ENCODE measurements around the gene GALNT6. TPM values are rescaled to one million over a fixed set of nuclear protein-coding genes. Genes with fewer than 3 reads are reported as not detected.

The GALNT6 gene
- total and polyA plus RNA-seq, 9 of the 15 experiments (the other 6 are each of a cell fraction or from before 2014, with no cell fraction given) = 1.5 to 8.6 (median 5.1) TPM

GRCh38 chr12:51348116-51348515 is 43.1 kb downstream of the GALNT6 start:
- ATAC-seq (peak; percentile 16; the same call in 1 of the 3 replicates), FAIRE-seq (no peak), DNase-seq (ENCODE audit: extremely low read depth in 1 of 4, low spot score in 3 of 4) (no peak)
- Histone ChIP-seq H3K4me2 (ENCODE audit: insufficient read depth, low read length) (no peak overlapping the region), H4K20me1 (replicated peaks; ENCODE audit: control insufficient read depth, insufficient read depth, low read length) (no peaks in the 10 kb centered on the region), H2AFZ (ENCODE audit: low read depth, low read length) (no peak overlapping the region), H3K27me3 (ENCODE audit: control insufficient read depth in 2 of 2, insufficient read depth in 2 of 2, low read length in 2 of 2) (no peaks in the 10 kb centered on the region), H3K27ac (ENCODE audit: extremely low read depth, low read depth, low read length) (no peak overlapping the region), H3K9ac (ENCODE audit: insufficient read depth in 1 of 2, low read depth in 2 of 2, low read length in 2 of 2) (peak overlapping the region in 1 of 2 experiments; percentile 31; a peak in 1 of 4 replicates), H3K79me2 (ENCODE audit: control insufficient read depth, insufficient read depth, low read length) (no peaks in the 10 kb centered on the region), H3K9me3 (replicated peaks; ENCODE audit: control insufficient read depth, insufficient read depth, low read depth, low read length) (no peaks in the 10 kb centered on the region), H3K4me3 (no peak overlapping the region), H3K4me1 (replicated peaks in 1 of 2; ENCODE audit: control insufficient read depth in 2 of 2, insufficient read depth in 2 of 2, low read length in 2 of 2) (peaks cover 8 to 14% of the 10 kb centered on the region in 2 experiments; a peak in 4 of 5 replicates), H3K36me3 (ENCODE audit: control insufficient read depth, insufficient read depth, low read length) (no peaks in the 10 kb centered on the region), H3K9me1 (ENCODE audit: control insufficient read depth, insufficient read depth, low read length) (no peaks in the 10 kb centered on the region)
- ChIA-PET POLR2A (interaction anchor here (0.6 to 1.2 kb wide), 2 partner anchors 45 to 363 kb away, joined by 3 to 6 read pairs; no protein-coding TSS in a partner anchor), CTCF (ENCODE audit: low intra/inter-chr PET ratio) (no interaction called here)
- in situ Hi-C loops (cut with MboI) = no loop called here
- no TSS peak for BruUV-seq (replicated peaks)
- TF ChIP-seq NFE2 (IDR thresholded peaks at IDR 0.05; ENCODE audit: low read depth) (0 out of 2 replicates have a peak, but pooled peaks have one; percentile 11), C11orf30 (IDR thresholded peaks at IDR 0.05; ENCODE audit: low read depth) (no peak)
- WGBS (ENCODE audit: insufficient coverage, low coverage, missing lambda C conversion rate) = 29% methylated on average over 4 of the region's 4 CpGs
- intact Hi-C loops (cut with micrococcal nuclease) = no loop called here

- Histone ChIP-seq H4K20me1 (replicated peaks; ENCODE audit: control insufficient read depth, insufficient read depth, low read length) (no peaks in the 10 kb centered on the region), H3K79me2 (ENCODE audit: control insufficient read depth, insufficient read depth, low read length) (no peaks in the 10 kb centered on the region), H3K36me3 (ENCODE audit: control insufficient read depth, insufficient read depth, low read length) (no peaks in the 10 kb centered on the region), H3K4me1 (replicated peaks in 1 of 2; ENCODE audit: control insufficient read depth in 2 of 2, insufficient read depth in 2 of 2, low read length in 2 of 2) (peaks cover 6 to 16% of the 10 kb centered on the region in 2 experiments; a peak in 4 of 5 replicates), H3K27me3 (ENCODE audit: control insufficient read depth in 2 of 2, insufficient read depth in 2 of 2, low read length in 2 of 2) (no peaks in the 10 kb centered on the region), H3K9me3 (replicated peaks; ENCODE audit: control insufficient read depth, insufficient read depth, low read depth, low read length) (no peaks in the 10 kb centered on the region), H3K9me1 (ENCODE audit: control insufficient read depth, insufficient read depth, low read length) (no peaks in the 10 kb centered on the region), H3K9ac (ENCODE audit: insufficient read depth in 1 of 2, low read depth in 2 of 2, low read length in 2 of 2) (peak within 1 kb of the TSS in 1 of 2 experiments; percentile 70; a peak in 1 of 4 replicates), H3K4me3 (no peak within 1 kb of the TSS), H3K4me2 (ENCODE audit: insufficient read depth, low read length) (peak within 1 kb of the TSS; percentile 32; the same call in 1 of the 2 replicates), H3K27ac (ENCODE audit: extremely low read depth, low read depth, low read length) (no peak within 1 kb of the TSS), H2AFZ (ENCODE audit: low read depth, low read length) (peak within 1 kb of the TSS; percentile 74)
- WGBS (ENCODE audit: insufficient coverage, low coverage, missing lambda C conversion rate) = 68% methylated on average over 3 of the region's 3 CpGs
- ATAC-seq (no peak), DNase-seq (ENCODE audit: extremely low read depth in 1 of 4, low spot score in 3 of 4) (no peak), FAIRE-seq (no peak)
- POLR2A ChIA-PET = no interaction called here
- BruUV-seq (replicated peaks) = no TSS peak
- intact Hi-C loops (cut with micrococcal nuclease) = no loop called here
- in situ Hi-C loops (cut with MboI) = no loop called here
- CTCF ChIA-PET (ENCODE audit: low intra/inter-chr PET ratio) = no interaction called here
- no peak for TF ChIP-seq ZNF766 (CRISPR knock-in tag; conservative IDR thresholded peaks at IDR 0.05)
- TF ChIP-seq ZNF561 (CRISPR knock-in tag; conservative IDR thresholded peaks at IDR 0.05) = no peak
- TF ChIP-seq NR2F6 (CRISPR knock-in tag; IDR thresholded peaks at IDR 0.05) = no peak
- TF ChIP-seq NCOA4 (IDR thresholded peaks at IDR 0.05; ENCODE audit: partially characterized antibody) = no peak
- TF ChIP-seq NUFIP1 (IDR thresholded peaks at IDR 0.05; ENCODE audit: partially characterized antibody) = no peak
- TF ChIP-seq TRIM24 (IDR thresholded peaks at IDR 0.05) = no peak
- TF ChIP-seq POLR2AphosphoS5 (IDR thresholded peaks at IDR 0.05; ENCODE audit: control insufficient read depth, insufficient read depth, low read depth, low read length) = no peak
- no peak for TF ChIP-seq SRSF7 (optimal IDR thresholded peaks at IDR 0.05; ENCODE audit: low read depth, low read length)
- no peak for TF ChIP-seq HDAC2 (IDR thresholded peaks at IDR 0.05)
- TF ChIP-seq NR4A1 (CRISPR knock-in tag; IDR thresholded peaks at IDR 0.05) = no peak
- no peak for TF ChIP-seq NR4A1 (tag; IDR thresholded peaks at IDR 0.05)
- TF ChIP-seq CBX5 (IDR thresholded peaks at IDR 0.05; ENCODE audit: borderline replicate concordance, low read depth) = no peak
- no peak for TF ChIP-seq ZBTB34 (CRISPR knock-in tag; IDR thresholded peaks at IDR 0.05)
- no peak for TF ChIP-seq PHB2 (IDR thresholded peaks at IDR 0.05; ENCODE audit: low read depth)
Observed at GRCh38 chr12:51346581-51346980, 44.6 kb downstream of the GALNT6 start, which contains the start of gene CELA1. Gene CELA1 (minus strand): TSS chr12:51346679. CDS start chr12:51346638, 41 bp downstream.
